ENCODE results near the gene OSTN.

OSTN gene

DNA sequence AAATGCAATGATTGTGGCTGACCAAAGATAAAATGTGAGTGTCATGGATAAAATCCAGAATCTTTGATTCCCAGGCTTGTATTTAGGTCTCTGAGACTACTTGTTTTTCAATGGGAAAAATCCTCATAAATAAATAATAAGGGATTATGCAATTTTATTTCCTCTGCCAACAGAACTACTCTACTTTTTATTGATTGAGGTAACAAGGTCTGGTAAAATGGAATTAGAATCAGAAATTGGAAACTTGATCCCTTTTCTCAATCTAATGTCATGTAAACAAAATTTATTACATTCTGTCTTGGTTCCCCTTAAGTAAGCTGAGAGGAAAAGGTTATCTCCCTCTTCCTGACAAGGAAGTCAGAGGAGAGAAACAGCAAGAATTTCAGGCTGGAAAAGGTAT, 81.8 kb downstream of the OSTN start:
- Histone ChIP-seq H3K4me3 (ENCODE audit: insufficient read depth, low read depth, low read length) (no peak overlapping the region), H3K27me3 (ENCODE audit: control insufficient read depth, insufficient read depth, low read length, poor library complexity, severe bottlenecking) (no peaks in the 10 kb centered on the region), H3K9me3 (ENCODE audit: control insufficient read depth, low read length) (no peaks in the 10 kb centered on the region)

DNA sequence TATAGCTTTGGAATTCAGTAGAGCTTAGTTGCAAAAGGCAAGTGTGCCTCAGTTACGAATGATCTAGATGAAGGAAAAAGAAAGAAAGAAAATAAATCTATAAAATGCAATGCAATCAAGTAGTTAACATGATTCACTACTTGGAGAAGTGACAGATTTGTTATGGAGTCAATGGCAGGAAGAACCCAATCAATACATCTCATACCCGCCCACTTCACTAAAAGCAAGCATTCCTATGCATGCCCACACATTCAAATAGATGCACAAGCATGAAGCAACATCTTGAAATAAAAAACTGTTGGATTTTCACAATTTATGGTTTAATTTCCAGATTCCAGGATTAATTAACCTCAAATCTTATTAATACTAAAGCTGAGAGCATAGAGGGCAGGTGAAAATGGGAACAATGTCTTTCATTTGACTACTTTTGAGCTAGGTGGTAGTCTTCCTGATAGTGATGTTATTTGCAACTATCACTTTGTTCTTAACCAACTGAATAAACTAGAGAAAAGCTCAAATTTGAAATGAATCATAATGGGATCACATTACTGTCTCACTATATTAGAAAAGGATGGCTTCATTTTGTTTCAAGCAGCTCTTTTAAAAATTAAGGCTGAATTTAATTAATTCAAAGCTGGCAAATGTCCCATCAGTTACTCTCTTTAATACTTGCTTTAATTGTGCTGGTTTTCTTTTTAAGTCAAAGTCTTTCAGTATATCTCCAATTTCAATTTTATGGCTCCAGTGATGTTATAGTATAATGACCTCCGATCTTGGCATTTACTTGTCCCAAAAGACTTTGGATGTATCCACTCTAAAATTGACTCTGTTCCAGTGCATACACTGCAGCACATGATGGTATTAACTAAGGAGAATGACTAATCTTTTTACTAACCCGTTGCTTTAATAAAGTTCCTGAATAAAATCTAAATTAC, 83.5 kb downstream of the OSTN start:
- Histone ChIP-seq H3K4me1 (ENCODE audit: control insufficient read depth, insufficient read depth, low read length) (no peaks in the 10 kb centered on the region), H3K27ac (ENCODE audit: insufficient read depth, low read depth, low read length, poor library complexity, severe bottlenecking) (no peak overlapping the region), H3K9me3 (ENCODE audit: control insufficient read depth, low read length) (no peaks in the 10 kb centered on the region), H3K27me3 (ENCODE audit: control insufficient read depth, insufficient read depth, low read length, poor library complexity, severe bottlenecking) (no peaks in the 10 kb centered on the region), H3K36me3 (ENCODE audit: control insufficient read depth, insufficient read depth, low read length) (no peaks in the 10 kb centered on the region), H3K4me3 (ENCODE audit: insufficient read depth, low read depth, low read length) (no peak overlapping the region)
- WGBS, 2 experiments: 71 to 90% methylated on average over 2 to 4 of the region's 4 CpGs

More for the DNA sequence above, 81.8 kb downstream of the OSTN start:
- Histone ChIP-seq H3K4me1 (ENCODE audit: control insufficient read depth, insufficient read depth, low read length) (no peaks in the 10 kb centered on the region), H3K36me3 (ENCODE audit: control insufficient read depth, insufficient read depth, low read length) (no peaks in the 10 kb centered on the region), H3K27ac (ENCODE audit: insufficient read depth, low read depth, low read length, poor library complexity, severe bottlenecking) (no peak overlapping the region)

DNA sequence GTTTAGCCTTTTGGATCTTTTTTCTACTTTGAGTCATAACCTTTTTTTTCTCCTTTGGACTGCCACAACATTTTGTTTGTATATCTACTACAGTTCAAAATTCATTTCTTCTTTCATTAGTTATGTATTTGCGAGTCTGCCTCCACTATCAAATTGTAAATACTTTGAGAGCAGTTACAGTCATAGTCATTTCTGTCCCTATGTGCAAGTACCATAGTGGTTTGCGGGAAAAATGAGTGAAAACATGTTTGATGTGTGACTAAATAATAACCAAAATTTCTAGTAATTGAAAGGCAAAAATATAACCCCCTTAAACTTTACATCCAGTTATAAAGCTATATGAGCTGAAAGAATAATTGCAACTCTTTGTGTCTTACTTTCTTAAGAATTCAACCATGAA, 84.4 kb downstream of the OSTN start:
- Histone ChIP-seq H3K9me3 (ENCODE audit: control insufficient read depth, low read length) (no peaks in the 10 kb centered on the region), H3K4me1 (ENCODE audit: control insufficient read depth, insufficient read depth, low read length) (no peaks in the 10 kb centered on the region), H3K27ac (ENCODE audit: insufficient read depth, low read depth, low read length, poor library complexity, severe bottlenecking) (no peak overlapping the region), H3K27me3 (ENCODE audit: control insufficient read depth, insufficient read depth, low read length, poor library complexity, severe bottlenecking) (no peaks in the 10 kb centered on the region), H3K4me3 (ENCODE audit: insufficient read depth, low read depth, low read length) (no peak overlapping the region), H3K36me3 (ENCODE audit: control insufficient read depth, insufficient read depth, low read length) (no peaks in the 10 kb centered on the region)
- 90% methylated on average over 1 of the region's 2 CpGs; no CpG with 5 or more reads in 1 of the 2 experiments for WGBS, 2 experiments

DNA sequence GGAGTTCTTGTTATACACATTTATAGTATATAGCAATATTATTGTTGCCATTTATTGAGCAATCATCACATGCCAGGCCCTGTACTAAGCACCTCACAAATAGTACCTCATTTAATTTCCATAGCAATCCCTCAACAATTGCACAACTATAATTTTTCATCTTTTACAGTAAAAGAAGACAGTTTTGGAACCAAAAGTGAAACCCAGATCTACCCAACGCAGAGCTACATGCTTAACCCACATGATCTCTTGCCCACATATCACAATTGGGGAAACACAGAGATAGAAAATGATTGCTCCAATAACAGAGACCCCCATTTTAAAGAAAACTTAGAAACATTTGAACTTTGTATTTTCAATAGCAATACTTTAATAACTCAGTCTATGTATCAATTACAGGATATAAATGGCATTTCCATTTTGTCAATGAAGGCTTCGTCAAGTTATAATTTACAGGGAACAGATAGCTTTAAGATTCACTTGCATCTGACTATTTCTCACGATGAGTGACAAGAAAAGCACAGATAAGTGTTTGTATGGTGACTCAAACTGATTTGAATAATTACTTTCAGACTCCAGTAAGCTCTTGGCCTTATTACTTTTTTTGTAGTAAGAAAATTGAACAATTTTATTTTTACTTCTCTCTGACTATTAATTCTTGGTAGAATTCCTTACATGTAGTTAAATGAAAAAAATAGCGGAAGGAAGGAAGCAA, 91.4 kb downstream of the OSTN start:
- Histone ChIP-seq H3K36me3 (ENCODE audit: control insufficient read depth, insufficient read depth, low read length) (no peaks in the 10 kb centered on the region), H3K4me3 (ENCODE audit: insufficient read depth, low read depth, low read length) (no peak overlapping the region), H3K4me1 (ENCODE audit: control insufficient read depth, insufficient read depth, low read length) (no peaks in the 10 kb centered on the region), H3K27ac (ENCODE audit: insufficient read depth, low read depth, low read length, poor library complexity, severe bottlenecking) (no peak overlapping the region), H3K9me3 (ENCODE audit: control insufficient read depth, low read length) (no peaks in the 10 kb centered on the region), H3K27me3 (ENCODE audit: control insufficient read depth, insufficient read depth, low read length, poor library complexity, severe bottlenecking) (no peaks in the 10 kb centered on the region)
- WGBS, 2 experiments: 96 to 98% methylated on average over 4 of the region's 4 CpGs

DNA sequence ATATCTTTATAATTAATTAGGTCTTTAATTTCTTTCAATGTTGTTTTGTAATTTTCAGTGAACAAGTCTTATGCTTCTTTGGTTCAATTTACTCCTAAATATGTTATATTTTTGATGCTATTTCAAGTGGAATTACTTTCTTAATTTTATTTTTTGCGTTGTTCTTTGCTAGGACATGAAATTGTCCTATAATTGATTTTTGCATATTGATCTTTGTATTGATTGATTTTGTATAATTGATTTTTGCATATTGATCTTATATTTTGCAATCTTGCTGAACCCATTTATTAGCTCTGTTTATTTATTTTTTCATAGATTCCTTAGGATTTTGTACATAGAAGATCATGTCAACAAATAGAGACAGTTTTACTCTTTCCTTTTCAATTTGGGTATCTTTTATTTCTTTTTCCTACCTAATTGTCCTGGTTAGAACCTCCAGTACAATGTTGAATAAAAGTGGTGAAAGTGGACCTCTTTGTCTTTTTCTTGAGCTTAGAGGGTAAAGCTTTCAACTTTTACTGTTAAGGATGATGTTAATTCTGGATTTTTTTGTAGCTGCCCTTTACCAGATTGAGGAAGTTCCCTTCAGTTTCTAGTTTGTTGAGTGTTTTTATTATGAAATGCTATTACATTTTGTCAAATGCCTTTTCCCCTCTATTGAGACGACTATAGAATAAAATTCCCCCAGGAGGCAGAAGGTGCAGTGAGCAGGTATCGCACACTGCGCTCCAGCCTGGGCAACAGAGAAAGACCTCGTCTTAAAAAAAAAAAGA, 93.4 kb downstream of the OSTN start:
- Histone ChIP-seq H3K27ac (ENCODE audit: insufficient read depth, low read depth, low read length, poor library complexity, severe bottlenecking) (no peak overlapping the region), H3K4me1 (ENCODE audit: control insufficient read depth, insufficient read depth, low read length) (no peaks in the 10 kb centered on the region), H3K36me3 (ENCODE audit: control insufficient read depth, insufficient read depth, low read length) (no peaks in the 10 kb centered on the region), H3K27me3 (ENCODE audit: control insufficient read depth, insufficient read depth, low read length, poor library complexity, severe bottlenecking) (no peaks in the 10 kb centered on the region), H3K4me3 (ENCODE audit: insufficient read depth, low read depth, low read length) (no peak overlapping the region), H3K9me3 (ENCODE audit: control insufficient read depth, low read length) (no peaks in the 10 kb centered on the region)
- WGBS, 2 experiments: 96 to 98% methylated on average over 4 to 5 of the region's 5 CpGs

DNA sequence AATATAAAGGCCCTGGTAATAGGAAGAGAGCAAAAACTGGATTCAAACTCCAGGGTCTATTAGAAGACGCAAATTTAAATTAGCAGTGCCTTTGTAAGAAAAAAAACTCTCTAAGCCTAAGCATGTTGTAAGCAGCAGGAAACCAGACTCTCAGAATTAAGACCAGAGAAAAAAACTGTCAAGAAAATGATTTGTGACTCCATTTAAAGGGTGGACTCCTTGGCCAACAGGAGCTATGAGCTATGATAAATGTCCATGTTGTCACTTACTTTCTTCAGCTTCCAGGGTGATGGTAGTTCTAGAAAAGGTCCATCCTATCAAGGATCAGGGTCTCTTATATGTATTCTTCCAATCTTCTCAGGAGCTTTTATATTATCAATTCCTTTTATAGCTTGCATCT, 95.2 kb downstream of the OSTN start:
- no peaks in the 10 kb centered on the region for H3K4me1 ChIP-seq (ENCODE audit: control insufficient read depth, insufficient read depth, low read length)
- H3K4me3 ChIP-seq (ENCODE audit: insufficient read depth, low read depth, low read length): no peak overlapping the region
- H3K36me3 ChIP-seq (ENCODE audit: control insufficient read depth, insufficient read depth, low read length): no peaks in the 10 kb centered on the region
- no peaks in the 10 kb centered on the region for H3K9me3 ChIP-seq (ENCODE audit: control insufficient read depth, low read length)
- H3K27ac ChIP-seq (ENCODE audit: insufficient read depth, low read depth, low read length, poor library complexity, severe bottlenecking): no peak overlapping the region
- WGBS, 2 experiments: 94 to 100% methylated on average over 1 of the region's 1 CpG
- no peaks in the 10 kb centered on the region for H3K27me3 ChIP-seq (ENCODE audit: control insufficient read depth, insufficient read depth, low read length, poor library complexity, severe bottlenecking)

DNA sequence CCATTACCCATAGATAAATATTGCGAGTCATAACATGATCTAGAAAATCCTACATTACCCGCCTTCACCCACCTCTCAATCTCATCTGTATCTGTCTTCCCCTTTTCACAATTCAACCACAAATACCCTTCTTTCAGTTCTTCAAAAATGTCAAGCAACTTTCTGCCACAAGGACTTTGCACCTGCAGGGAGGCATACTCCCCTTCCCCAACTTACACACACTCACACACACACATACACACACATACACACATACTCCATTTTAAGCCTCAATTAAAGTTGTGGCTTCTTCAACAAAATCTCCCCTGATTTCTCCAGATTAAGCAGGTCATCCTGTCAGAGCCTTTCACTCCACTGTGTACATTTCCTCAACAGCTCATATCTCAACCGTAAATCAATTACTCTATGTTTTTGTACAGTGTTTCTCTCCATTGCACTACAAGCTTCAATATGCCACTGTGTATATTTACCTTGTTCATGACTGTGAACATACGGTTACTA, 97.0 kb downstream of the OSTN start:
- H3K4me1 ChIP-seq (ENCODE audit: control insufficient read depth, insufficient read depth, low read length): no peaks in the 10 kb centered on the region
- H3K36me3 ChIP-seq (ENCODE audit: control insufficient read depth, insufficient read depth, low read length): no peaks in the 10 kb centered on the region
- H3K27ac ChIP-seq (ENCODE audit: insufficient read depth, low read depth, low read length, poor library complexity, severe bottlenecking): no peak overlapping the region
- H3K4me3 ChIP-seq (ENCODE audit: insufficient read depth, low read depth, low read length): no peak overlapping the region
- WGBS, 2 experiments: 87 to 94% methylated on average over 4 of the region's 4 CpGs
- no peaks in the 10 kb centered on the region for H3K27me3 ChIP-seq (ENCODE audit: control insufficient read depth, insufficient read depth, low read length, poor library complexity, severe bottlenecking)
- no peaks in the 10 kb centered on the region for H3K9me3 ChIP-seq (ENCODE audit: control insufficient read depth, low read length)

DNA sequence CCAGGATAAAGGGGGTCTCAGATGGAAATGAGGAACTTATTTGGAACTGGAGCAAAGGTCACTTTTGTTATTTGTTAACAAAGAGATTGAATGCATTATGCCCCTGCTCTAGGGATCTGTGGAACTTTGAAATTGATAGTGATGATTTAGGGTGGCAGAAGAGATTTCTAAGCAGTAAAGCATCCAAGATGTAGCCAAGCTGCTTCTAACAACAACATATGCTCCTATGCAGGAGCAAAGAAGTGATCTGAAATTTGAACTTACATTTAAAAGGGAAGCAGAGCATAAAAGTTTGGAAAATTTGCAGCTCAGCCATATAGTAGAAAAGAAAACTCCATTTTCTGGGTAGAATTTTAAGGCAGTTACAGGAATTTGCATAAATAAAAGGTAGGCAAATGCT, 99.8 kb downstream of the OSTN start:
- no peak overlapping the region for H3K4me3 ChIP-seq (ENCODE audit: insufficient read depth, low read depth, low read length)
- H3K27ac ChIP-seq (ENCODE audit: insufficient read depth, low read depth, low read length, poor library complexity, severe bottlenecking): no peak overlapping the region
- H3K4me1 ChIP-seq (ENCODE audit: control insufficient read depth, insufficient read depth, low read length): no peaks in the 10 kb centered on the region
- H3K36me3 ChIP-seq (ENCODE audit: control insufficient read depth, insufficient read depth, low read length): no peaks in the 10 kb centered on the region
- H3K27me3 ChIP-seq (ENCODE audit: control insufficient read depth, insufficient read depth, low read length, poor library complexity, severe bottlenecking): no peaks in the 10 kb centered on the region
- no peaks in the 10 kb centered on the region for H3K9me3 ChIP-seq (ENCODE audit: control insufficient read depth, low read length)

DNA sequence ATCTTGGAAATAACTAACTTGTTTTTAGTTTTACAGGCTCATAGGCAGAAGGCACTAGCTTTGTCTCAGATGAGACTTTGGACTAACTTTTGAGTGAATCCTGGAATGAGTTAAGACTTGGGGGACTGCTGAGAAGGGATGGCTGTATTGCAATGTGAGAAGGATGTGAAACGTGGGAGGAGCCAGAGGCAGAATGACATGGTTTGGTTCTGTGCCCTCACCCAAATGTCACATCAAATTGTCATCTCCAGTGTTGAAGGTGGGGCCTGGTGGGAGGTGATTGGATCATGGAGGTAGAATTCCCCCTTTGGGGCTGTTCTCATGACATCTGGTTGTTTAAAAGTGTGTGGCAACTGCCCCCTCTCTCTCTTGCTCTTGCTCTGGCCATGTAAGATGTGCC, 101.4 kb downstream of the OSTN start:
- no peaks in the 10 kb centered on the region for H3K36me3 ChIP-seq (ENCODE audit: control insufficient read depth, insufficient read depth, low read length)

DNA sequence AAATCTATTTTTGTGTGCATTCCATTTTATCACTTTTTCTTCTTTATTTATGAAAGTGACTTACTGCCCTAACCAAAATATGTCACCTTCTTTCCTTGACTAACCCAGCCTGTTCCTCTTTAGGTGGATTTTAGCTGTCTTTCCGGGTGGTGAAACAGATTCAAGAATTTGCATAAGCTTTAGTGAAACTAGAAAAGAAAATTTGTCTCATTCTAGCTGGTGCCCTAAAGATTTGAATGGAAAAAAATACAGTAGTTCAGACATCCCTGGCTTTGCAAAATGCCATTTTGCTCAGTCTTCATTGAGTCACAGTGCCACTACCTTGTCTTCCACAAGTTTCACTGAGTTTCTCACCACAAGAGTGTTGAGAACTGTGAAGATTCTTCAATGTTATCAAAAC, 102.0 kb downstream of the OSTN start:
- WGBS, 2 experiments: 100% methylated on average over 1 of the region's 1 CpG
- Histone ChIP-seq H3K36me3 (ENCODE audit: control insufficient read depth, insufficient read depth, low read length) (no peaks in the 10 kb centered on the region), H3K27me3 (ENCODE audit: control insufficient read depth, insufficient read depth, low read length, poor library complexity, severe bottlenecking) (no peaks in the 10 kb centered on the region)

More for the DNA sequence above, 101.4 kb downstream of the OSTN start:
- no peak overlapping the region for H3K4me3 ChIP-seq (ENCODE audit: insufficient read depth, low read depth, low read length)
- H3K27me3 ChIP-seq (ENCODE audit: control insufficient read depth, insufficient read depth, low read length, poor library complexity, severe bottlenecking): no peaks in the 10 kb centered on the region
- WGBS, 2 experiments: 79% methylated on average over 1 of the region's 1 CpG
- no peaks in the 10 kb centered on the region for H3K4me1 ChIP-seq (ENCODE audit: control insufficient read depth, insufficient read depth, low read length)
- H3K27ac ChIP-seq (ENCODE audit: insufficient read depth, low read depth, low read length, poor library complexity, severe bottlenecking): no peak overlapping the region
- no peaks in the 10 kb centered on the region for H3K9me3 ChIP-seq (ENCODE audit: control insufficient read depth, low read length)

More for the DNA sequence above, 102.0 kb downstream of the OSTN start:
- Histone ChIP-seq H3K4me3 (ENCODE audit: insufficient read depth, low read depth, low read length) (no peak overlapping the region), H3K27ac (ENCODE audit: insufficient read depth, low read depth, low read length, poor library complexity, severe bottlenecking) (no peak overlapping the region), H3K9me3 (ENCODE audit: control insufficient read depth, low read length) (no peaks in the 10 kb centered on the region), H3K4me1 (ENCODE audit: control insufficient read depth, insufficient read depth, low read length) (no peaks in the 10 kb centered on the region)

Data from ectodermal cell (in vitro differentiated cells).